MM.1S (cell line): ENCODE results near the gene RPS18.

Source experiments
- CTCF ChIP-seq: fragments of 300-600 bp; sonication (generic); IDR thresholded peaks from 2 replicates; pipeline ENCODE4 v1.5.1; 2016; ENCODE audit warnings: antibody characterized with exemption, low read length, mixed read lengths
- EZH2 ChIP-seq: fragments of 300-600 bp; sonication (generic); optimal IDR thresholded peaks from 2 replicates; pipeline ENCODE3; 2017; ENCODE audit warnings: low read depth, mild to moderate bottlenecking, antibody characterized with exemption, low read length, mixed read lengths

- TF ChIP-seq CTCF (no peak), EZH2 (no peak)
These were observed 627 bp downstream of the RPS18 start for GRCh38 chr6:33272275-33273128.
